NCI-H2171 (cell line): Measurements from ENCODE around the gene ZNF503.

Experiments used
- DNase-seq: peaks from one replicate; lab custom pipeline; 2025; lab: John Stamatoyannopoulos, UW

Gene ZNF503

GRCh38 chr10:75406462-75407223, 5.1 kb upstream of the ZNF503 start:
- DNase-seq = no peak

DNA sequence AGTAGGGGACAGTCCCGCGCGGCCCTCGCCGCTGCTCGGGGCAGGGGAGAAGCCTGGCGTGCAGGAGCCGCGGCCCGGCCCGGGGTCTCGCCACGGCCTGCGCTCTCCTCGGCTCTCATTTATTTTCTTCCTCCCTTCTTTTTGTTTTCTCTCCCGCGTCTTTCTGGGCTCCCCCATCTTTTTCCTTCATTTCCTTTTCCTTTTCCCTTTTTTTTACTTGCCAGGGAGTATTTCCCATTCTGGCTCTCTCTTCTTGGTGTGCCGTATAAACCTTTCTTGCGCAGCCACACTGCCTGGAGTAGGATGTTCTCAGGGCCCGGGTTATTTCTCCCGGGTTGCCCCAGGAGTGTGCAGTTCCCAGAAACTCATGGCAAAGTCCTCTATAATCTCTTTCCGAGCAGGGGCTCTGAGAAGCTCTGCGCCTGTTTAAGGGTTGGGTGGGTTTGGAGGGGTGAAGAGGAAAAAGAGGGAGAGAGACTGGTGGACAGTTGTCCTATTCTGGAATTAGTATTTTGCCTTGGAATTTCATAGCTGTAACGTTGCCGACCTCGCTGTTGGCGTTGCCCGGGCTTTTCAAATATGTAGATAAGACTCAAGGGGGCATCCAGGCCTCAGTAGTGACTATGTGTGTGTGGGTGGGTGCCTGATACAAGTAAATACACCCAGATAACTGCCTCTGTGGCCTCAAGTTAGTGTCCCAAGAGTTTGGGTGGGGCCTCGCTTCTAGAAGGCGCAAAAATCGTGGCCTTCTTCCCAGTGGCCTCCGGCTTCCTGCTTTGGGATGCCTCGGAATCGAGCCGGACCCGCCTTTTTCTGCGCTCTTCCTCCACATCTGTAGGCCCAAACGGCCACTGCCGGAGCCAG, 4.3 kb upstream of the ZNF503 start:
- DNase-seq = no peak

DNA sequence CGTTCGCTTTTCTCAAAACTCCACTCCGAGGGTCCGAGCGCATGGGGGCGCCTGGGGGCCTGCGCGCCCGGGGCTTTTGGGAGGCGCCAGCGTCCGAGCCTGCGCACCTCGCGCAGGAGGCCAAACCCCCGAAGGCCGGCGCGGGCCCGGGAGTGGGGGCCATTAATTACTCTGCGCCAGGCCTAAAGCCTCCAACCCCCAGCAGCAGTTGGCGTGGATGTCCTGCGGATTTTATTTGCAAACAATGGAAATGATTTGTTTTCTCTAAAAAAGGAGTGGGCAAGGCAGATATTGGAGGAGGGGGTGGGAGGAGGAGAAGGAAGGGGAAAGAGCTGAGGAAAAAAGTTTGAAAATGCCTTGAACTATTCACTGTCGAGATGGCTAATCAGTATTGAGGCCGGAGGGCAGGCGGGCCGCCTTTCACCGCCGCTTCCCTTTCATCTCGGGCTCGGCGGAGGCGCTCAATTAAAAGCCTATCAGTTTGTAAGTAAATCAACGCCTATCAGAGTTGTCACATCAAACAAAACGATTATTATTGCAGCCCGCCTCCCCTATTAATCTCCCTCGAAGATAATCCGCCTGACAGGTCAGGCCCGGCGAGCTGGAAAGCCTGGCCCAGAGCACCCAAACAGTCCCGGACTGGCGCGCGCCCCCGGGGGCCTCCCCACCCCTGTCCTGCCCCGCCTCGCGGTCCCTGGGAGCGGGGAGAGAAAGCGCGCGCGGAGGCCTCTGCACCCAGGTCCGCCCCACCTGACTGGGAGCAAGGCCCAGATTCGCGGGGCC, 3.4 kb upstream of the ZNF503 start:
- DNase-seq = no peak

- DNase-seq = peak; percentile 38
Observed at GRCh38 chr10:75403939-75404814, 2.6 kb upstream of the ZNF503 start.

GRCh38 chr10:75403144-75403938, 1.8 kb upstream of the ZNF503 start:
- DNase-seq = peak; percentile 28

- DNase-seq = peak; percentile 79
Observed at GRCh38 chr10:75402486-75403143, 1.1 kb upstream of the ZNF503 start.

DNA sequence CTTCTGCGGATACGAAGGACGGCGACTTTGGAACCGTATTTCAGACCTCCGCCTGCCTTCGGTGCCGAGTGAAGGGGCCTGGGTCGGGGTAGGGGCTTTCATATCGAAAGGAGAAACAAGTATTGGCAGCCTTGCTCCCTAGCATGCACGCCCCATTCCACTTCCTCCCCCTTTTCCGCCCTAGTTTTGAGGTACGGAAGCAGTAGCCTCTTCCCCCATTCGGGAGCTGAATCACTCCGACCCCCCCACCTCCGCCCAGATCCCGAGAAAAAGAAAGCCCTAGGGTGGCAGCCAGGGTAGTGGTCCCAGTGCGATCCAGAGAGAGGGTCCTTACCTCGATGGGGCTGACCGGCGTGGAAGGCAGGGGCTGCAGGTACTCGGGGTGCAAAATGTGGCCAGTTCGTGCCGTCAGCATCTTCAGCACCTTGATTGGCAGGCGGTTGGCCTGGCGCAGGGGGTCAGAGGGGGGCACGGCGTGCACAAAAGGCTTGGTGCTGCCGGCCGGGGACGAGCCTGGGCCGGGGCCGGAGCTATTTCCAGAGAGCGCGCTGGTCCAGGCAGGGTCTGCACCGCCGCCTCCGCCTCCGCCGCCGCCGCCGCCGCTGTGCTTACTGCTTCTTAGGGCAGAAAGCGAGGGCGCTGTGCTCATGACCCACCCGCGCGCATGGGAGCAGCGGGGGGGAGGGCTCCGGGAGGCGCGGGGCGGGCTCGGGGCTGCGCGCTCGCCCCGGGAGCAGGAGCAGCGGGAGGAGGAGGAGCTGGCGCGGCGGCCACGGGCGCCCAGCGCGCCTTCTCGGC, 594 bp downstream of the ZNF503 start:
- peak; percentile 23 for DNase-seq

GRCh38 chr10:75400163-75400770, 1.3 kb downstream of the ZNF503 start:
- no peak for DNase-seq

DNA sequence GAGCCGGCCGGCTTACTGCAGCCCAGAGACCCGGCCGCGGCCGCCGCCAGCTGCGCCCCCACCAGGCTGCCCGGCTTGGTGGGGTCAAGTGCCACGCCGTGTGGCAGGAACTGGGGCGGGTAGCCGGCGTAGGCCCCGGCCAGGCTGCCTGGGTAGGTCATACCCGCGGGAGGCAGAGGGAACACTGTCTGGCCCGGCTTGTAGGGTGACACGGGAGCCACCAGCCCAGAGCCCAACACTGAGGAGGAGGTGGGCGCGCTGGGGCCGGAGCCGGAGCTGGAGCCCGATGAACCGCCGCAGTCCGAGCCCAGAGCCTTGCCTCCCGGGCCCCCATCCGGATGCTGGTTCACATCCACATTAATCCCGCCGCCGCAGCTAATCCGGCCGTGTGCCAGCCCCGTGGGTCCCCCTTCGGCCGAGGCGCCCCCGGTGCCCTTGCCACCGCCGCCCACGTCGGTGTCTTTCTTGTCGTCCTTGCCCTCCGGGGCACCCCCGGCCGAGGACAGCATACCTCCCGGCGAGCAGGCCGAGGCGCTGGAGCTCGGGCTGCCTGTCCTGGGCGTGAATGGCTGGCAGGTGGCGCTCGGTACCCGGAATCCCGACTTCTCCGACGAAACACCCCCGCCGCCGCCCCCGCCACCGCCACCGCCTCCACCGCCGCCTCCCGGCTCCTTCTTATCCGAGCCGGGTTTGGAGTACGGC, 2.0 kb downstream of the ZNF503 start:
- DNase-seq = peak; percentile 46

DNA sequence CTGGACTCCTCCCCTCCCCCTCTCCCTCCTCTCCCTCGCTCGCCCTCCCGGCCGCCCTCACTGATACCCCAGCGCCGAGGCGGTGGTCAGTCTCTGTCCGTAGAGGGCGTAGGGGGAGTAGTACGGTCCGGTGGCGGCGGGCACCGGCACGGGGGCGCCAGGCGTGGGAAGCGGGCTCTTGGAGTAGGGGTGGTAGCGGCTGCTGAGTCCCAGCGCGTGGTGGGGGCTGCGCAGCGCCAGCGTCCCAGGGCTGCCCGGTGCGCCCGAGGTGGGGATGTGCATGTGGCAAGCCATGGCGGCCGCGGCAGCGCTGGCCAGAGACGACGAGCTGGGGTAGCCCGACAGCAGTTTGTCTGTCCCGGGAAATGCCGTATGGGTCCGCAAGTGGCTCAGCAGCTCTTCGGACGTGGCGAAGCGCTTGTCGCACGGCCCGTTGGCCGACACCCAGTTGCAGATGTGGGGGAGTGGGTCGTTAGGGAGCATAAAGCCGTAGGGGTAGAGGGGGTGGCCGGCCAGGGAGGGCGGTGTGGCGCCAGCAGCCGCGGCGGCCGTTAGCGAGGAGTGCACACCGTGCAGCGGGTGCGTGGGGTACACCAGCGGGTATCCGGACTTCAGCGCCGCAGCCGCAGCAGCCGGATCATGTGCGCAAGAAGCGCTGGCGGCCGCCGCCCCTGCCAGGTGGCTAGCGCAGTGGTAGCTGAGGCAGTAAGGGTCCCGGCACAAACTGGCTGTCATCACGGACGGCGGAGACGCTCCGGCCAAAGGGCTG, 2.7 kb downstream of the ZNF503 start:
- DNase-seq = no peak

- DNase-seq = no peak
Observed at GRCh38 chr10:75398200-75398691, 3.3 kb downstream of the ZNF503 start.

GRCh38 chr10:75397496-75398199, 3.9 kb downstream of the ZNF503 start:
- DNase-seq = no peak

GRCh38 chr10:75396631-75397495, 4.7 kb downstream of the ZNF503 start:
- DNase-seq = no peak

DNA sequence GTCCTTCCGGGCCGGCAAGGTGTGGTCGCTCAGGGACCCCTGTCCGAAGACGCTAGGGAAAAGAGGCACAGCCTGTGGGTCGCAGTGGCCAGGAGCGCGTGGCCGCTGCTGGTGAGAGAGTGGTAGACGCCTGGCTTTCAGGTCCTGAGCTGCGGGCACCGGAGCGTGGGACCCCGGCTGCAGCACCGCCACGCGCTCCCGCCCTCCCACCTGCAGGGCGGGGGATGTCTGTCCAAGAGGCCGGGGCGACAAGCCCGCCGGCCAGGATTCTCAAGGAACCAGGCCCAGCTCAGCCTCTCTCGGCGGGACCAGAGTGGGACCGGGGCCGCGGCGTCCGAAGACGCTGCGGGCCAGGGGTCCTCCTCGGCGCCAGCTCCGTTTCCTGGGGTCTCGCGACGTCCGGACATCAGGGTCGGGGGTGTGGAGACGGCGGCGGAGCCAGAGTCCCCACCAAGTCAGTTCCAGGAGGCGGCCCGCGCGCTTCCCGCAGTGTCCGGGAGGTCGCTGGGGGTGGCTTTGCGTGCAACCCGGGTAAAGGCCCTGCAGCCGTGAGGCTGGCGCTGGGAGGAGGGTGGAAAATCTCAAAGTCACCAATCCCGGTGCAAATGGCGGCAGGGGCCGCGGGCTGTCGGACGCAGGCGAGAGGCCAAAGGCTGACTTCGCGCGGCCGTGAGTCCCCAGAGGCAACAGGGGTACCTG, 5.5 kb downstream of the ZNF503 start:
- DNase-seq = no peak
